ENCODE measurements around the gene SYNGR3. TPM values are rescaled to one million over a fixed set of nuclear protein-coding genes. Genes with fewer than 3 reads are reported as not detected.

The SYNGR3 gene
- total and polyA plus RNA-seq, 12 donors = 0.15 to 2.5 (median 0.37) TPM; not detected in 2

GRCh38 chr16:1976216-1976520 lies 13.6 kb upstream of the SYNGR3 start:
- H3K36me3 ChIP-seq = peaks cover 12 to 55% (median 46%) of the 10 kb centered on the region in 9 donors
- TF ChIP-seq CTCF (IDR thresholded peaks at IDR 0.05) = no peak
- intact Hi-C loops (cut with DNase I) = no loop called here
- no peaks in the 10 kb centered on the region for H3K9me3 ChIP-seq
- peaks cover 17 to 63% (median 53%) of the 10 kb centered on the region in 7 donors for H3K27me3 ChIP-seq
- H3K4me3 ChIP-seq = no peak overlapping the region
- no peak overlapping the region for H3K27ac ChIP-seq
- DNase-seq (no peak), ATAC-seq (no peak)
- peaks cover 8 to 43% (median 26%) of the 10 kb centered on the region in 9 donors for H3K4me1 ChIP-seq
- WGBS, 2 donors = 97 to 98% methylated on average over 8 of the region's 8 CpGs

GRCh38 chr16:1976951-1977874 lies 12.6 kb upstream of the SYNGR3 start:
- intact Hi-C loops (cut with DNase I) = no loop called here
- ATAC-seq = no peak
- 93 to 94% methylated on average over 33 of the region's 33 CpGs for WGBS, 2 donors

GRCh38 chr16:1977875-1978268 lies 11.9 kb upstream of the SYNGR3 start:
- intact Hi-C loops (cut with DNase I) = no loop called here
- Histone ChIP-seq H3K4me1 (peaks cover 3 to 33% (median 19%) of the 10 kb centered on the region in 9 donors), H3K36me3 (peaks cover 12 to 55% (median 46%) of the 10 kb centered on the region in 9 donors), H3K4me3 (no peak overlapping the region), H3K27me3 (peaks cover 18 to 78% (median 64%) of the 10 kb centered on the region in 7 donors), H3K27ac (no peak overlapping the region), H3K9me3 (no peaks in the 10 kb centered on the region)
- DNase-seq = no peak
- ATAC-seq = no peak
- 93 to 97% methylated on average over 18 of the region's 18 CpGs for WGBS, 2 donors
- no peak for TF ChIP-seq CTCF (IDR thresholded peaks at IDR 0.05)

More at GRCh38 chr16:1976951-1977874, 12.6 kb upstream of the SYNGR3 start:
- TF ChIP-seq CTCF (IDR thresholded peaks at IDR 0.05) = no peak
- Histone ChIP-seq H3K9me3 (no peaks in the 10 kb centered on the region), H3K4me1 (peaks cover 8 to 39% (median 24%) of the 10 kb centered on the region in 9 donors), H3K4me3 (no peak overlapping the region), H3K27me3 (peaks cover 18 to 71% (median 63%) of the 10 kb centered on the region in 7 donors), H3K27ac (no peak overlapping the region), H3K36me3 (peaks cover 12 to 55% (median 46%) of the 10 kb centered on the region in 9 donors)
- DNase-seq = no peak

GRCh38 chr16:1978476-1979120 lies 11.2 kb upstream of the SYNGR3 start:
- no peaks in the 10 kb centered on the region for H3K9me3 ChIP-seq
- ATAC-seq (no peak), DNase-seq (no peak)
- H3K27me3 ChIP-seq = peaks cover 18 to 79% (median 64%) of the 10 kb centered on the region in 7 donors
- TF ChIP-seq CTCF (IDR thresholded peaks at IDR 0.05) = no peak
- peaks cover 5 to 33% (median 19%) of the 10 kb centered on the region in 9 donors for H3K4me1 ChIP-seq
- H3K27ac ChIP-seq = no peak overlapping the region
- H3K4me3 ChIP-seq = no peak overlapping the region
- peaks cover 12 to 55% (median 46%) of the 10 kb centered on the region in 9 donors for H3K36me3 ChIP-seq
- 75 to 77% methylated on average over 37 of the region's 37 CpGs for WGBS, 2 donors
- intact Hi-C loops (cut with DNase I) = no loop called here
